ENCODE measurements around the gene CDC14A.

Gene CDC14A

GRCh38 chr1:100482748-100483147 lies 130.4 kb downstream of the CDC14A start:
- DNase-seq (ENCODE audit: low read depth in 2 of 2): no peak

GRCh38 chr1:100483230-100483629 lies 130.9 kb downstream of the CDC14A start:
- no peak for DNase-seq (ENCODE audit: low read depth in 2 of 2)

- DNase-seq (ENCODE audit: low read depth in 2 of 2): no peak
Measured at GRCh38 chr1:100485855-100486258, 133.6 kb downstream of the CDC14A start.

- DNase-seq (ENCODE audit: low read depth in 2 of 2): no peak
Measured at GRCh38 chr1:100494393-100495084, 142.2 kb downstream of the CDC14A start.

GRCh38 chr1:100496896-100497295 lies 144.6 kb downstream of the CDC14A start:
- no peak for DNase-seq (ENCODE audit: low read depth in 2 of 2)

GRCh38 chr1:100497796-100498195 lies 145.5 kb downstream of the CDC14A start:
- DNase-seq (ENCODE audit: low read depth in 2 of 2): no peak

- no peak for DNase-seq (ENCODE audit: low read depth in 2 of 2)
Measured at GRCh38 chr1:100499194-100499811, 147.0 kb downstream of the CDC14A start.

GRCh38 chr1:100502052-100502792 lies 149.9 kb downstream of the CDC14A start:
- no peak for DNase-seq (ENCODE audit: low read depth in 2 of 2)

GRCh38 chr1:100506217-100506616 lies 153.9 kb downstream of the CDC14A start:
- DNase-seq (ENCODE audit: low read depth in 2 of 2): no peak

GRCh38 chr1:100510451-100510850 lies 158.1 kb downstream of the CDC14A start:
- no peak for DNase-seq (ENCODE audit: low read depth in 2 of 2)

GRCh38 chr1:100511058-100511457 lies 158.8 kb downstream of the CDC14A start:
- no peak for DNase-seq (ENCODE audit: low read depth in 2 of 2)

GRCh38 chr1:100511773-100512172 lies 159.5 kb downstream of the CDC14A start:
- no peak for DNase-seq (ENCODE audit: low read depth in 2 of 2)

GRCh38 chr1:100512803-100513352 lies 160.6 kb downstream of the CDC14A start:
- DNase-seq (ENCODE audit: low read depth in 2 of 2): no peak

- no peak for DNase-seq (ENCODE audit: low read depth in 2 of 2)
Measured at GRCh38 chr1:100516857-100517256, 164.6 kb downstream of the CDC14A start.

- DNase-seq (ENCODE audit: low read depth in 2 of 2): no peak
Measured at GRCh38 chr1:100517515-100517914, 165.2 kb downstream of the CDC14A start.

- no peak for DNase-seq (ENCODE audit: low read depth in 2 of 2)
Measured at GRCh38 chr1:100518023-100518422, 165.7 kb downstream of the CDC14A start.

GRCh38 chr1:100523038-100523652 lies 170.8 kb downstream of the CDC14A start:
- no peak for DNase-seq (ENCODE audit: low read depth in 2 of 2)

GRCh38 chr1:100524355-100524754 lies 172.0 kb downstream of the CDC14A start:
- DNase-seq (ENCODE audit: low read depth in 2 of 2): no peak

GRCh38 chr1:100526894-100527293 lies 174.6 kb downstream of the CDC14A start:
- DNase-seq (ENCODE audit: low read depth in 2 of 2): no peak

GRCh38 chr1:100528871-100529270 lies 176.6 kb downstream of the CDC14A start:
- DNase-seq (ENCODE audit: low read depth in 2 of 2): no peak

- DNase-seq (ENCODE audit: low read depth in 2 of 2): no peak
Measured at GRCh38 chr1:100530141-100530540, 177.8 kb downstream of the CDC14A start.

- DNase-seq (ENCODE audit: low read depth in 2 of 2): no peak
Measured at GRCh38 chr1:100530880-100531487, 178.7 kb downstream of the CDC14A start.
